8988T (cell line): ENCODE measurements around the gene TMEM250.

Experiments
- DNase-seq: peaks from one replicate; pipeline ENCODE4 v3.0.0; 2011

The TMEM250 gene

DNA sequence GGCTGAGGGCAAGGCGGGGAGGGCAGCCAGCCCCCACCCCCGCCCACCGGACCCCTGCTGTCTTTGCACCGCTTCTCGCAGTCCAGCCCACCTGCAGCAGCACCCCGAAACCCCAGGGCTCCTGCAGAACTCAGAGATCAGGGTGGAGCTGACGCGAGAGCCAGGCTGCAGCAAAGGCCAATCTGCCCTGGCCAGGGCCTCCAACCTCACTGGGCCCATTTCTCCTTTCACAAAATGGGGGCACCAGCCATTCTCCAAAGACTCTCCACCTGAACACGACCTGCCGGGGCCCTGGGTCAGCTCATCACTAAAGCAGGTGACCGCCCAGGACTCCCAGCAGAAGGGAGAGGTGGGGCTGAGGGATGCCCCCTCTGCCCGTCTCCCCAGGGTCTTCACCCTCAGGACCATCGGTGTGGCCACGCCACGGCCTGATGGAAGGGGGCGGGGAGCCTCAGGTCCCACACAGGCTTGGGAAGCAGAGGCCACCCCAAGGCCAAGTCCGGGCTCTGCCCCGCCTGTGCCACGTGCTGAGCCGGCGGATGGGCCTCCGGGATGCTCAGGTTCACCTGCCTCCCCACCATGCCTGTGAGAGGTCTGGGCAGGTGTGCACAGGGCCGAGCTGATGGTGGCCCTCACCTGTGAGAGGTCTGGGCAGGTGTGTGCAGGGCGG, 36.7 kb downstream of the TMEM250 start:
- no peak for DNase-seq

DNA sequence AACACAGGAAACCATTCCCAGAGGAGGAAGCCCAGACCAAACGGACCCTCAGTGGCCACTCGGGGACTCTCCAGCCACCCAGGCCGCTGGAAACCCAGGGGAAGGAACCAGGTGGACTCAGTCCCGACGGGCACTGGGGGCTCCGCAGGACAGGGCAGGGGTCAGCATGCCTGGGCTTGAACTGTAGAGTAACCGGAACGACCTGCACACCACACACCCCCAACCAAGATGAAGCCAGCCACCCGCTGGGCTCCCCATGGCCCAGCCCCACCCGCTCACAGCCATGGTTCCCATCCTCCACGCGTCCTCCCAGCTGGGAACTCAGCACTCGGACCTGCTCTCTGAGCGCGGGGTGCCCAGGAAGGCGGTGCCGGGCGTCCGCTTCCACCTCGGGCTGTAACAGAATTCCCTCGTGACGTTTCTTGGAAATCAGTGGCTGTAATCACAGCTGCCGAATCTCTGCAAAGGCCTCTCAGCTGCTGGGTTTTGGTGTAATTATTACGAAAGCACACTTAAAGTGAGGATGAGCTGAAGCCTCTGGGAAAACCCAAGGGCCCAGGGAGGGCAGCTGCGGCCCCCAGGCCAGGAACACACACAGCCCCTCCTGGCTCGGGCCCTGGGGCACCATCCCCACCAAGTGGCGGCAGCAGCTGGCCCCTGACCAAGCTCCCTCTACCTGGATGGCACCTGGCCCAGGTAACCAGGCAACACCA, 37.4 kb downstream of the TMEM250 start:
- DNase-seq, result peak; percentile 13

DNA sequence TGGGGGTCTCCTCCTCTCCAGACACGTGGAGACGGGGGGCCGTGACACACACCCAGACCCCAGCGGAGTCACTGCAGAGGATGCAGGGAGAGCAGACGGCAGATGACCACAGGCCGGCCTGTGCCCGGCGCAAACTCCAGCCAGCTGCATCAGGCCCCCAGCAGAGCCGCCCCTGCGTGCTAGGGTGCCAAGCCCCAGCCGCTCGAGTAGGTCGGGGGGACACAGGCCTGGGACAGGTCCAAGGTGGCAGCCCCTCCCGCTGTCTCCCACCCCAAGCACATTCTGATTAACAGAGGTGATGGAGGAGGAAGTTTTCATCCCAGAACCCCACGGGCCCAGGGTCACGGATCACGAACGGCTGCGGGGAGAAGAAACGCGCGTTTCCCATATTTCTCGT, 38.0 kb downstream of the TMEM250 start:
- DNase-seq, result peak; percentile 8

- peak; percentile 21 for DNase-seq
Measured at GRCh38 chr9:136079916-136080246, 38.8 kb downstream of the TMEM250 start.

- DNase-seq, result peak; percentile 40
Measured at GRCh38 chr9:136079211-136079915, 39.3 kb downstream of the TMEM250 start.

- DNase-seq, result no peak
Measured at GRCh38 chr9:136078498-136079011, 40.1 kb downstream of the TMEM250 start.

GRCh38 chr9:136078024-136078423, 40.7 kb downstream of the TMEM250 start:
- DNase-seq, result no peak

GRCh38 chr9:136077491-136077890, 41.2 kb downstream of the TMEM250 start:
- no peak for DNase-seq

- no peak for DNase-seq
Measured at GRCh38 chr9:136075881-136076678, 42.6 kb downstream of the TMEM250 start.

GRCh38 chr9:136075134-136075841, 43.4 kb downstream of the TMEM250 start:
- DNase-seq, result no peak

DNA sequence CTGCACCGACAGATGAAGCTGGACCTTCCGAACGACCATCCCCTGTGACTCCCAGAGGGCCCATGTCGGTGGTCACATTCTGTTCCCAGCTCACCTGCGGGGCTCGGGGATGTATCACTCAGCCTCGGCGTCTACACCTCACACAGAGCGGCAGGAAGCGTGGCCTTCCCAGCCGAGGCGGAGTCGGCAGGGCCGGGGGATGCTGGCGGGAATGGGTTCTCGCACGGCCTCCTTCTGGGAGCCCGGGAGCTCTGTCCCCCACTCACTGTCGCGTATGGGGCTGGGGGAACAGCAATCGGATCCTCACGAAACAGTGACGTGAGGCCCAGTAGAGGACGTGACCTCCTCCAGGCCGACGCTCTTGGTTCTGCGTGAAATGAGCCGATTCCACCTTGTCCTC, 44.0 kb downstream of the TMEM250 start:
- no peak for DNase-seq
